HG02938 (cell line): ENCODE measurements around the gene SPATA32.
A peak's percentile ranks its signal among the peaks of the same experiment; 100 is the strongest.

ENCODE experiments used
- ATAC-seq: cut with Tn5 transposase; IDR thresholded peaks from one replicate; pipeline ENCODE4 v1.9.1; 2021; ENCODE audit warnings: mild to moderate bottlenecking, moderate library complexity; ENCODE audit not compliant: unreplicated experiment

SPATA32 gene

GRCh38 chr17:45230410-45230786 lies 31.5 kb downstream of the SPATA32 start:
- no peak for ATAC-seq

GRCh38 chr17:45229681-45230409 lies 32.0 kb downstream of the SPATA32 start:
- ATAC-seq, result no peak

GRCh38 chr17:45228763-45229539 lies 32.9 kb downstream of the SPATA32 start:
- ATAC-seq, result peak; percentile 37

DNA sequence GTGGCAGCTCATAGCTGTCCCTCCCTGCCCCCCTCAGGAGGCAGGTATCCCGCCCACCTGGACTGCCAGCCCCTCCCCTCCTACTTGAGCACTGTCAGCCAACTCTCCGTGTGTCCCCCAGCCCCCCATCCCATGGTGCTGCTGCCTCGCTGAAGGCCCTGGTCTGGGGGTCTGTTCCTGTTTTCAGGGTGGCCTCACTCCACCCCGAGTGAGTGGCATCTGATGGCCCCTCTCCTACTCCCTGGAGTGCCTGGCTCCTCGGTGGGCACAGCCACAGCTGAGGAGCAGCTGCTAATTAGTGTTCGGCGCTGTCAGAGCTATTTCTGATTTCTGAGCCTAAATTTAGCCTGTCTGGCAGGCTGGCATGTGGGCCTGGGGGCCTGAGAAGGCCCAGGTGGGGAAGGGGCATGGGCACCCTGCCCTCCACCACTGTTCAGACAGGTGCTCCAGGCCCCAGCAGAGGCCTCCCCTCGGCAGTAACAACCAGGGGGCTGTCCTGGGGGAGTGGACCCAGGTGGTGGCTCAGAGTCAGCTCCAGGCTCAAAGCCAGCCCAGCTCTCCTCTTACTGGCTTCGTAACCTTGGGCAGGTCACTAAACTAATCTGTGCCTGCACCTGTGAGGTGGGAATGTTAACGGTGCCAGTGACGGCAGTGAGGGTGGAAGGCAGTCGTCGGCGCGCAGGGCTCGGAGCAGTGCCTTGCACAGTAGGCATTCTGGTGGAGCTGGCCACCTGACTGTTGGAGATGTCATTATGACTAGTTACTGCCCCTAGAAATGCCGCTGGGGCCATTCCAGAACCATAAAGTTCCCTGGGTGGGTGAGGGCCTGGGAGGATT lies 33.8 kb downstream of the SPATA32 start:
- no peak for ATAC-seq

GRCh38 chr17:45227101-45227925 lies 34.6 kb downstream of the SPATA32 start:
- no peak for ATAC-seq

GRCh38 chr17:45226576-45226975 lies 35.3 kb downstream of the SPATA32 start:
- no peak for ATAC-seq

- ATAC-seq, result no peak
Measured at GRCh38 chr17:45225964-45226530, 35.8 kb downstream of the SPATA32 start.

GRCh38 chr17:45225051-45225700 lies 36.7 kb downstream of the SPATA32 start:
- ATAC-seq, result no peak

GRCh38 chr17:45224671-45225050 lies 37.2 kb downstream of the SPATA32 start:
- ATAC-seq, result no peak

DNA sequence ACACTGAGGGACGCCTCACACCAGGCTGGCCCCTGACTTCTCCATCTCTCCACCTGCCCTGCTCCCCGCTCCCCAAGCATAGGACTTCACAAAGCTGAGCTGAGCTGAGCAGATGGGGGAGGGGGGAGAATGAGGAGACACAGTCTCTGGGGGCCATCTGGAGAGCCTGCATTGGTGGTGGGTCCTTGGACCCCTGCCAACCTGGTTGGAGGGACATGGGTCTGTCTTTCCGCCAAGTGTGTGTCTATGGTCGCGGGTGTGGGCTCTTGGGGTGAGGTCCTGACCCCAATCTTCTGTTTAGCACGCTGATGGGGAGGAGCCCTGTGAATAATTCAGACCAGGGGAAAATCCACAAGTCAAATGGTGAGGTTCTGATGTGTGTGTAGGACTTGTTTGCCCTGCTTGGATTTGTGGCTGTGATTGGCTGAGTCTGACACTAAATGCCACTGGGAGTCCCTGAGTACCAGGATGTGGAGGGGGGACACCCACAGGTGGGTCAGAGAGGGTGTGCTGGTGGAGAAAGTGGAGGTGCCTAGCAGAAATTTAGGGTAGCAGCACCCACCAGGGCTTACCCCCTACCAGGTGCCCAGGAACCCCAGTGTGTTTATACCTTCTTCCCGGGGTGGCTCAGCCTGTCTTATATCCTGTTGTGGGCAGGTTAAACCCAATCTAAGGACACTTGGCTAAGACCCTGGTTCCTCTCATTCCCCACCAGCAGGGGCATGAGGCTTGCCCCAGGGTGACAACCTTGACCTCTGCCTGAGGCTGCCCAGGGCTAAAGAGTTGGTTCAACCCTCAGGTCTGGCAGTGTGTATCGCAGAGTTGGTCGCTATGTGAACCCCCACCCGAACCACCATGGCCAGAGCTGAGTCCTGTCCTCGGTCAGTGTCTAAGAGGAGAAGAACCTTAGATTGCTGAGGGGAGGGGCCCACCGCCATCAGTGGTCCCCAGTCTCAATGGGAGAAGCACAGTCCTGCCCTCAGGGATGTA lies 38.1 kb downstream of the SPATA32 start:
- ATAC-seq, result no peak

GRCh38 chr17:45222996-45223538 lies 38.8 kb downstream of the SPATA32 start:
- no peak for ATAC-seq

- ATAC-seq, result no peak
Measured at GRCh38 chr17:45222289-45222995, 39.5 kb downstream of the SPATA32 start.

- ATAC-seq, result no peak
Measured at GRCh38 chr17:45222014-45222288, 39.9 kb downstream of the SPATA32 start.

DNA sequence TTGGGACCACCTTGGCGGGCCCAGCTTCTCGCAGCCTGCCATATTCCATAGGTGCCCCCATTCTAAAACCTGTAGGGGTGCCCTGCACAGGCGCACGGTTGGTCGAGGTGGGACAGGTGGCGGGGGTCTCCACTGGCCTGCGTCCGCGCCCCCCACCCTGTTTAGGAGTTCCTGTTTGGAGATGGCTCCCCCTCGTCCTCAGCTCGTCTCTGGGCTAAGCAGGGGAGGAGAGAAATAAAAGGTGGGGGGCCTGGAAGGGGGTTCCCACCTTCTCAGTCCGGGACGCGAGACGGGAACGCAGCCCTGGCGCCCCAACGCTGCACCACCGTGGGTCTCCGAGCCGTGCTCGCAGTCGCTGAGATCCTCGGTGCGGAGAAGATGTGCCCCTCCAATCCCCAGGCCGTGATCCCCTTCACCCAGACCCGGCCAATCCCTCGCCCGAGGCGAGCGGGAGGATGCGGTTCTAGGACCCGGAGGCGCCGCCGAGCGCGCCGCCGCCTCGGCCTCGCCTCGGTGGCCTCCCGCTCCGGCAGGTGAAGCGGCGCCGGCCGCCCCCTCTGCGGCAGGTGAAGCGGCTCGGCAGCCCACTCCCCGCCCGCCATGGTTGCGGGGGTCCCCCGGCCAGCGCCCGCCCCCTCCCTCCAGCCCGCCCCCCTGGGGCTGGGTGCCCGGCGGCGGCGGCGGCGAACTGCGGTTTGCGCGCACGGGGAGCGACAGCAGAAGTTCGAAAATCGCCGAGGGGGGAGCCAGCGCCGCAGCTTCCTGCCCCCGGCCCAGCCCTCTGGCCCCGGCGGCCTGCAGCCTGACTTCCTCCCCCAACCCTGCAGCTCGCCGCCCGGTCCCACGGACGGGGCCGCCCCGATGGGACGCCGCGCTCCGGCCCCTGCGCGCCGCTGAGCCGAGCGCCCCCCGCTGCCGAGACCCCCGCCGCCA lies 40.5 kb downstream of the SPATA32 start, which contains the start of gene FMNL1:
Gene FMNL1 (plus strand): TSS at position 805 of the 933 bp plus-strand sequence. CDS start 240 bp downstream, outside the sequence.
- ATAC-seq, result no peak

DNA sequence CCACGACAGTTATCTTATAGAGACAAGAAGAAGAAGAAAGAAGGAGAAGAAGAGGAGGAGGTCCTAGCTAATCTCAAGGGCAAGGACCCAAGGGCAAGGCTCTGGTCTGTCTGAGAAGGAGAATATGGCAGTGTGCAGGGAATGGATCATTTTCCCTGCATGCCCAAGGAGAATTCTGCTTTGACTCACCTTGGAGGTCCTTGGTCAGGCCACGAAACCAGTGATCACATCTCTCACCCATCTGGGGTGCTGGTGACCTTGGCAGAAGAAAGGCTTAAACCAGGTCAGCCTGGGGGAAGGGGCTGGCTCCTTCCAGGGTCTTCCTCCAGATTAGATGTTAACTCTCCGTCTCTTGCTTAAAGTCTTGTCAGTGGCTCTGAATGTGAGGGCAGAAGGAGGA lies 41.8 kb downstream of the SPATA32 start:
- ATAC-seq, result no peak

- no peak for ATAC-seq
Measured at GRCh38 chr17:45218895-45219661, 42.8 kb downstream of the SPATA32 start.
